ENCODE data around the gene ZNF80.
"Not testable (repeated sequence)": the region's sequence is repeated elsewhere in the genome, so short reads cannot be mapped to it uniquely, and the experiment has no call there.

ZNF80 gene

DNA sequence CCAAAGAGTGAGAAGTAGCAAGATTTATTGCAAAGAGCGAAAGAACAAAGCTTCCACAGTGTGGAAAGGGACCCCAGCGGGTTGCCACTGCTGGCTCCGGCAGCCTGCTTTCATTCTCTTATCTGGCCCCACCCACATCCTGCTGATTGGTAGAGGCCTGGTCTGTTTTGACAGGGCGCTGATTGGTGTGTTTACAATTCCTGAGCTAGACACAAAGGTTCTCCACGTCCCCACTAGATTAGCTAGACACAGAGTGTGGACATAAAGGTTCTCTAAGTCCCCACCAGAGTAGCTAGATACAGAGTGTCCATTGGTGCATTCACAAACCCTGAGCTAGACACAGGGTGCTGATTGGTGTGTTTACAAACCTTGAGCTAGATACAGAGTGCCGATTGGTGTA lies at the start of gene ZNF80:
ZNF80 (minus strand) TSS at position 101 of the 400 bp plus-strand sequence. CDS start 504 bp downstream, outside the sequence.
- WGBS (ENCODE audit: insufficient coverage, insufficient read length), result no CpG with 5 or more reads among the region's 6 CpGs
- not testable (repeated sequence) for H3K4me3 ChIP-seq (ENCODE audit: low read length); H3K27ac ChIP-seq (ENCODE audit: low read length); H3K9me3 ChIP-seq (ENCODE audit: control insufficient read depth, insufficient read depth, low read length); H3K27me3 ChIP-seq (ENCODE audit: control insufficient read depth, insufficient read depth, low read length); DNase-seq (ENCODE audit: low read depth, low spot score); H3K4me1 ChIP-seq (ENCODE audit: control insufficient read depth, insufficient read depth, low read length); H3K36me3 ChIP-seq (ENCODE audit: control insufficient read depth, insufficient read depth, low read length)

DNA sequence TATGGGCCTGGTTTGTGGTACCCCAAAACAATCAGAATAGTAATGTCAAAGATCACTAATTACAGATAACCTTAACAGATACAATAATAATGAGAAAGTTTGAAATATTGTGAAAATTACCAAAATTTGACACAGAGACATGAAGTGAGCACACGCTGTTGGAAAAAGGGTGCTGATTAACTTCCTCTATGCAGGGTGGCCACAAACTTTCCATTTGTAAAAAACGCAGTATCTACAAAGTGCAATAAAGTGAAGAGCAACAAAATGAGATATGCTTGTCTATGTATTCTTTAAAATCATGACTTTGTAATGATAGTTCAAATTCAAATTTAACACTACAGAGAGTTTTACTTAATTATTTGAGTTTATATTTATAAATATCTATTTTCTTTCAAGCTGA lies 48.9 kb upstream of the ZNF80 start:
- no CpG with 5 or more reads among the region's 2 CpGs for WGBS (ENCODE audit: insufficient coverage, insufficient read length)
- H3K4me3 ChIP-seq (ENCODE audit: low read length), result no peak overlapping the region
- no peaks in the 10 kb centered on the region for H3K36me3 ChIP-seq (ENCODE audit: control insufficient read depth, insufficient read depth, low read length)
- H3K27me3 ChIP-seq (ENCODE audit: control insufficient read depth, insufficient read depth, low read length), result no peaks in the 10 kb centered on the region
- no peaks in the 10 kb centered on the region for H3K9me3 ChIP-seq (ENCODE audit: control insufficient read depth, insufficient read depth, low read length)
- H3K4me1 ChIP-seq (ENCODE audit: control insufficient read depth, insufficient read depth, low read length), result 0 out of 2 replicates have a peak, but pooled peaks cover 3% of the 10 kb centered on the region
- no peak for DNase-seq (ENCODE audit: low read depth, low spot score)
- no peak overlapping the region for H3K27ac ChIP-seq (ENCODE audit: low read length)

DNA sequence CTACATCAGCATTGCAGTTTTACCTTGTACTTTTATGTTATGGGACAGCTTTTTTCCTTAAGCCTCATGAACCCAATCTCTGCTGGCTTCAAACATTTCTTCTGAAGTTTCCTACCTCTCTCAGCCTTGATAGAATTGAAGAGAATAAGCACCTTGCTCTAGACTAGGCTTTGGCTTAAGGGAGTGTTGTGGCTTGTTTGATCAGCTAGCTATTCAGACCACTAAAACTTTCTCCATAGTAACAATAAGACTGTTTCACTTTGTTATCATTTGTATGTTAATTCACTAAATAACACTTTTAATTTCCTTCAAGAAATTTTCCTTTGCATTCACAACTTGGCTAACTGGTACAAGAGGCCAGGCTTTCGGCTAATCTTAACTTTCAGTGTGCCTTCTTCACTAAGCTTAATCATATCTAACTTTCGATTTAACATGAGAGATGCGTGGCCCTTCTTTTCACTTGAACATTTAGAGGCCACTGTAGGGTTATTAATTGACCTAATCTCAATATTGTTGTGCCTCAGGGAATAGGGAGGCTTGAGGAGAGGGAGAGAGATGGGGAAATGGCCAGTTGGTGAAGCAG lies 48.4 kb upstream of the ZNF80 start:
- DNase-seq (ENCODE audit: low read depth, low spot score), result no peak
- Histone ChIP-seq H3K27me3 (ENCODE audit: control insufficient read depth, insufficient read depth, low read length) (no peaks in the 10 kb centered on the region), H3K4me1 (ENCODE audit: control insufficient read depth, insufficient read depth, low read length) (no peaks in the 10 kb centered on the region), H3K4me3 (ENCODE audit: low read length) (no peak overlapping the region), H3K9me3 (ENCODE audit: control insufficient read depth, insufficient read depth, low read length) (no peaks in the 10 kb centered on the region), H3K36me3 (ENCODE audit: control insufficient read depth, insufficient read depth, low read length) (no peaks in the 10 kb centered on the region), H3K27ac (ENCODE audit: low read length) (no peak overlapping the region)
- no CpG with 5 or more reads among the region's 3 CpGs for WGBS (ENCODE audit: insufficient coverage, insufficient read length)

DNA sequence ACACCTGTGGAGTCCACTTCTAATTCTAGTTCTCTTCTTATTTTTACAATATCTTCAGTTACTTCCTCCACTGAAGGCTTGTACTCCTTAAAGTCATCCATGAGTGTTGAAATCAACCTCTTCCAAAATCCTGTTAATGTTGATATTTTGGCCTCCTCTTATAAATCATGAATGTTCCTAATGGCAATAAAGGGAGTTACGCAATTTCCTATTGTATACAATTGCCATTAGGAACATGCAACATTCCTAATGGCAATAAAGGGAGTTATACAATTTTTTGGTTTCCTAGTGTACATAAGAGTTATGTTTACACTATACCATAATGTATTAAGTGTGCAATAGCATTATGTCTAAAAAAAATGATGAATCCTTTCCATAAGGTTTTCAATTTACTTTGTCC lies 47.3 kb upstream of the ZNF80 start:
- no peak overlapping the region for H3K27ac ChIP-seq (ENCODE audit: low read length)
- H3K4me3 ChIP-seq (ENCODE audit: low read length), result no peak overlapping the region
- no peaks in the 10 kb centered on the region for H3K4me1 ChIP-seq (ENCODE audit: control insufficient read depth, insufficient read depth, low read length)
- H3K27me3 ChIP-seq (ENCODE audit: control insufficient read depth, insufficient read depth, low read length), result no peaks in the 10 kb centered on the region
- DNase-seq (ENCODE audit: low read depth, low spot score), result no peak
- no CpG with 5 or more reads among the region's 1 CpG for WGBS (ENCODE audit: insufficient coverage, insufficient read length)
- no peaks in the 10 kb centered on the region for H3K36me3 ChIP-seq (ENCODE audit: control insufficient read depth, insufficient read depth, low read length)
- no peaks in the 10 kb centered on the region for H3K9me3 ChIP-seq (ENCODE audit: control insufficient read depth, insufficient read depth, low read length)

DNA sequence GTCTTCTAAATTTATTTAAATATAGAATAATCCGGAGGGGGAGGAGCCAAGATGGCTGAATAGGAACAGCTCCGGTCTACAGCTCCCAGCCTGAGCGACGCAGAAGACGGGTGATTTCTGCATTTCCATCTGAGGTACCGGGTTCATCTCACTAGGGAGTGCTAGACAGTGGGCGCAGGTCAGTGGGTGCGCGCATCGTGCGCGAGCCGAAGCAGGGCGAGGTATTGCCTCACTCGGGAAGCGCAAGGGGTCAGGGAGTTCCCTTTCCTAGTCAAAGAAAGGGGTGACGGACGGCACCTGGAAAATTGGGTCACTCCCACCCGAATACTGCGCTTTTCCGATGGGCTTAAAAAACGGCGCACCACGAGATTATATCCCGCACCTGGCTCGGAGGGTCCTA lies 39.5 kb upstream of the ZNF80 start:
- not testable (repeated sequence) for H3K27me3 ChIP-seq (ENCODE audit: control insufficient read depth, insufficient read depth, low read length); H3K36me3 ChIP-seq (ENCODE audit: control insufficient read depth, insufficient read depth, low read length); H3K9me3 ChIP-seq (ENCODE audit: control insufficient read depth, insufficient read depth, low read length); DNase-seq (ENCODE audit: low read depth, low spot score); H3K27ac ChIP-seq (ENCODE audit: low read length); H3K4me1 ChIP-seq (ENCODE audit: control insufficient read depth, insufficient read depth, low read length); H3K4me3 ChIP-seq (ENCODE audit: low read length)
- no CpG with 5 or more reads among the region's 26 CpGs for WGBS (ENCODE audit: insufficient coverage, insufficient read length)

DNA sequence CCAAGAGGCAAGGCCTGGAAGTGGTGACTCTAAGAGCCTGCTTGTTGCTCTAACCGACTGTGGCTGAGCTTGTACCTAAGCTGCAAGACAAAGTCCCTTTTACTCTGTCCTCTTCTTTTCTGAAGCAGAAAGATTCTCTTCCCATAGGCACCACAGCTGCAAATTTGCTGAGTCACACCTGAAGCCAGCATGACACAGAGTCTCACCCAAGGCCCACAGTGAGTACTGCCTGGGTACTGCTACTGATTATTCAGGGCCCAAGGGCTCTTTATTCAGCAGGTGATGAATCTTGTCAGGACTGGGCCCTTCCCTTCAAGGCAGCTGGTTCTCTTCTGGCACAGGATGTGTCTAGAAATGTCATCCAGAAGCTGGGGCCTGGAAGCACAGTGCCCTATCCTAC lies 37.6 kb upstream of the ZNF80 start:
- H3K36me3 ChIP-seq (ENCODE audit: control insufficient read depth, insufficient read depth, low read length), result no peaks in the 10 kb centered on the region
- H3K4me3 ChIP-seq (ENCODE audit: low read length), result no peak overlapping the region
- H3K27ac ChIP-seq (ENCODE audit: low read length), result no peak overlapping the region
- DNase-seq (ENCODE audit: low read depth, low spot score), result no peak
- H3K9me3 ChIP-seq (ENCODE audit: control insufficient read depth, insufficient read depth, low read length), result no peaks in the 10 kb centered on the region; the same call in 1 of the 2 replicates
- WGBS (ENCODE audit: insufficient coverage, insufficient read length), result no CpG with 5 or more reads among the region's 1 CpG
- H3K27me3 ChIP-seq (ENCODE audit: control insufficient read depth, insufficient read depth, low read length), result no peaks in the 10 kb centered on the region
- H3K4me1 ChIP-seq (ENCODE audit: control insufficient read depth, insufficient read depth, low read length), result no peaks in the 10 kb centered on the region

DNA sequence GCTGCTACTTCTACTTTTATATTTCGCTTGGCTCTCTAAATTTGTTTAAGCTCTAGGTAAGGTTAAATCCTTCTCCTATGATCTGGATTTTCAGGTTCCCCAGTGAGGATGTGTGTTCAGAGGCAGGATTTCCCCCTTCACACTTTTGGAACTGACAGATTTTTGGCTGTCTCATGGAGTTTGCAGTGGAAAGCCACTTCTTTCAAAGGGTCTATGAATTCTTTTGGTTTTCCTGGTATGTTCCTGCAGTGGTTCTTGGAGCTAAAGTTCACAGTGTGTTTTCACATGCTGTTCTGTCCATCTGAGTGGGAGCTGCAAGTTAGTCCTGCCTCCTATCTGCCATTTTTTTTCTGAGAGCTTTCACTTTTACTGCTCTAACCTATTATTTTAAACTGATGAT lies 34.9 kb upstream of the ZNF80 start:
- Histone ChIP-seq H3K4me1 (ENCODE audit: control insufficient read depth, insufficient read depth, low read length) (no peaks in the 10 kb centered on the region), H3K9me3 (ENCODE audit: control insufficient read depth, insufficient read depth, low read length) (no peaks in the 10 kb centered on the region; the same call in 1 of the 2 replicates), H3K27ac (ENCODE audit: low read length) (no peak overlapping the region), H3K4me3 (ENCODE audit: low read length) (no peak overlapping the region), H3K27me3 (ENCODE audit: control insufficient read depth, insufficient read depth, low read length) (no peaks in the 10 kb centered on the region), H3K36me3 (ENCODE audit: control insufficient read depth, insufficient read depth, low read length) (no peaks in the 10 kb centered on the region)
- WGBS (ENCODE audit: insufficient coverage, insufficient read length), result no CpG with 5 or more reads among the region's 1 CpG
- DNase-seq (ENCODE audit: low read depth, low spot score), result no peak

DNA sequence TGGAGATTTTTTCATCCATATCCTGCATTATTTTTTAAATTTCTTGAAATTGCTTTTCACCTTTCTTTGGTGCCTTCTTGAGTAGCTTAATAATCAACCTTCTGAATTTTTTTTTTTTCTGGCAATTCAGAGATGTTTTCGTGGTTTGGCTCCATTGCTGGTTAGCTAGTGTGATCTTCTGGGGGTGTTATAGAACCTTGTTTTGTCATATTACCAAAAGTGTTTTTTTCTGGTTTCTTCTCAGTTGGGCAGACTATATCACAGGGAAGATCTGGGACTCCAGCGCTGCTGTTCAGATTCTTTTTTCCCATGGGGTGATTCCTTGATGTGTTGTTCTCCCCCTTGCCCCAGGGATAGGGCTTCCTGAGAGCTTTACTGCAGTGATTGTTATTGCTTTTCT lies 32.6 kb upstream of the ZNF80 start:
- Histone ChIP-seq H3K9me3 (ENCODE audit: control insufficient read depth, insufficient read depth, low read length) (no peaks in the 10 kb centered on the region; the same call in 1 of the 2 replicates), H3K27ac (ENCODE audit: low read length) (no peak overlapping the region), H3K4me1 (ENCODE audit: control insufficient read depth, insufficient read depth, low read length) (no peaks in the 10 kb centered on the region), H3K27me3 (ENCODE audit: control insufficient read depth, insufficient read depth, low read length) (no peaks in the 10 kb centered on the region), H3K4me3 (ENCODE audit: low read length) (no peak overlapping the region), H3K36me3 (ENCODE audit: control insufficient read depth, insufficient read depth, low read length) (no peaks in the 10 kb centered on the region)
- no CpG with 5 or more reads among the region's 2 CpGs for WGBS (ENCODE audit: insufficient coverage, insufficient read length)
- DNase-seq (ENCODE audit: low read depth, low spot score), result no peak

DNA sequence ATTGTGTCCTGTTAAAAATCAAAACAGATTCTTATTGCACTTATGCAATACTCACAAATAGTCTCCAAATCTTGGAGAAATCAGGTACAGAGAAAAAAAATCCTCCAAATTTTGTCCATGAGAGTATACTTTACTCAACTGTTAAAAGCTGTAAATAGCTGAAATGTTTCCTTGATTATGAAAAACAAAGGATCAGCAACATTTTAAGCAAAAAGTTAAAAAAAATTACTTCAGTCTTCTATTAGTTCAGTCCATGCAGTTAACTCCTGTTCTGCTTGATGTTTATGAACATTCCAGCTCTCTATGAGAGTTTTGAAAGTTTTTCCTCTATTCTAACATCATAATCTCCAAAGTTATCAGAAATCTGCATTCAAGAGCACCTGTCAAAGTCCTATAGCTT lies 22.8 kb upstream of the ZNF80 start:
- no peak overlapping the region for H3K4me3 ChIP-seq (ENCODE audit: low read length)
- no peaks in the 10 kb centered on the region for H3K9me3 ChIP-seq (ENCODE audit: control insufficient read depth, insufficient read depth, low read length)
- no peaks in the 10 kb centered on the region for H3K27me3 ChIP-seq (ENCODE audit: control insufficient read depth, insufficient read depth, low read length)
- H3K36me3 ChIP-seq (ENCODE audit: control insufficient read depth, insufficient read depth, low read length), result no peaks in the 10 kb centered on the region
- no peak overlapping the region for H3K27ac ChIP-seq (ENCODE audit: low read length)
- no peaks in the 10 kb centered on the region for H3K4me1 ChIP-seq (ENCODE audit: control insufficient read depth, insufficient read depth, low read length)
- no peak for DNase-seq (ENCODE audit: low read depth, low spot score)

DNA sequence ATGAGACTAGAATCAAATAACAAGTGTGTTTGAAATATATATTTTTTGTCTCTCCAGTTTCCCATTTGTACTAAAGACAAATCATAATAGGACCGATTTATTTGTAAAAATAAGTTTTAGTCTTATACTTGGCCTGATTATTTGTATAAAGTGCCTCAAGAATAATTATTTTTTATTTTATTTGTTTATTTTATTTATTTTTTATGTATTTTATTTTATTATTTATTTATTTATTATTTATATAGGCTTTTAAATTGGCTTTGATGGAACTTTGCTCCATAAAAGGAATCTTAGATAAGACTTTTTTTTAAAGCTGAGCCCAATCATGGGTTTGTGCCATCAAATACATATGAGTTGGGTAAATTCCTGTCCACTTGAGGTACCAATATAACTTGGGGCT lies 22.2 kb upstream of the ZNF80 start:
- no peaks in the 10 kb centered on the region for H3K27me3 ChIP-seq (ENCODE audit: control insufficient read depth, insufficient read depth, low read length)
- H3K27ac ChIP-seq (ENCODE audit: low read length), result no peak overlapping the region
- H3K36me3 ChIP-seq (ENCODE audit: control insufficient read depth, insufficient read depth, low read length), result no peaks in the 10 kb centered on the region
- DNase-seq (ENCODE audit: low read depth, low spot score), result no peak
- H3K4me1 ChIP-seq (ENCODE audit: control insufficient read depth, insufficient read depth, low read length), result no peaks in the 10 kb centered on the region
- H3K9me3 ChIP-seq (ENCODE audit: control insufficient read depth, insufficient read depth, low read length), result no peaks in the 10 kb centered on the region
- no CpG with 5 or more reads among the region's 1 CpG for WGBS (ENCODE audit: insufficient coverage, insufficient read length)
- no peak overlapping the region for H3K4me3 ChIP-seq (ENCODE audit: low read length)

DNA sequence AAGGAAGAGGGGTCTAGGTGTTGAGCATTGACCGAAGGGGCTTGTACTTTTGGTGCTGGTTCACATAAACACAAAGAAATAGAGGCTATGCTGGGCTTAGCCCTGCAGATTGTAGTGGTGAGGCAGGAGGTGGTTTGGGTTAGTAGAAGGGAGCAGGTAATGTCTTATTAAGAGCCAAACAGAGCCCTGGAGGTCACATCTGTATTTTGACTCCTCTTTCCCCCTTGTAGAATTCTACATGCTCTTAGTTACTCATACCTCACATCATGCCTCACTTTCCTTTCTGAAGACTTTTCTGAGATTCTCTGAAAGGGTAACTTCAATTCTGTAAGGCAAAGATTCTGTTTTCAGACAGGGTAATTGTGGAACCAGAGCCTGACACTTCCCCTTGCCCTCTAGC lies 16.1 kb upstream of the ZNF80 start:
- H3K27ac ChIP-seq (ENCODE audit: low read length), result no peak overlapping the region
- no peaks in the 10 kb centered on the region for H3K9me3 ChIP-seq (ENCODE audit: control insufficient read depth, insufficient read depth, low read length)
- no CpG with 5 or more reads among the region's 1 CpG for WGBS (ENCODE audit: insufficient coverage, insufficient read length)
- H3K27me3 ChIP-seq (ENCODE audit: control insufficient read depth, insufficient read depth, low read length), result no peaks in the 10 kb centered on the region
- no peak overlapping the region for H3K4me3 ChIP-seq (ENCODE audit: low read length)
- H3K4me1 ChIP-seq (ENCODE audit: control insufficient read depth, insufficient read depth, low read length), result no peaks in the 10 kb centered on the region
- H3K36me3 ChIP-seq (ENCODE audit: control insufficient read depth, insufficient read depth, low read length), result no peaks in the 10 kb centered on the region
- no peak for DNase-seq (ENCODE audit: low read depth, low spot score)

Data from iPS DF 6.9 (cell line).